Loucy (cell line): ENCODE measurements around the gene DTNB.

Experiments used
- EZH2phosphoT487 ChIP-seq: fragments of 200-600 bp; IDR thresholded peaks from 2 replicates; pipeline ENCODE4 v1.6.1; 2018; ENCODE audit warnings: antibody characterized with exemption, mild to moderate bottlenecking, moderate library complexity, borderline replicate concordance
- TF ChIP-seq, protein P1 (sequence below): fragments of 200-600 bp; sonication (generic); conservative IDR thresholded peaks from 2 replicates; pipeline ENCODE4 v1.5.1; 2014; ENCODE audit warnings: mild to moderate bottlenecking, antibody characterized with exemption, low read length

DNA sequence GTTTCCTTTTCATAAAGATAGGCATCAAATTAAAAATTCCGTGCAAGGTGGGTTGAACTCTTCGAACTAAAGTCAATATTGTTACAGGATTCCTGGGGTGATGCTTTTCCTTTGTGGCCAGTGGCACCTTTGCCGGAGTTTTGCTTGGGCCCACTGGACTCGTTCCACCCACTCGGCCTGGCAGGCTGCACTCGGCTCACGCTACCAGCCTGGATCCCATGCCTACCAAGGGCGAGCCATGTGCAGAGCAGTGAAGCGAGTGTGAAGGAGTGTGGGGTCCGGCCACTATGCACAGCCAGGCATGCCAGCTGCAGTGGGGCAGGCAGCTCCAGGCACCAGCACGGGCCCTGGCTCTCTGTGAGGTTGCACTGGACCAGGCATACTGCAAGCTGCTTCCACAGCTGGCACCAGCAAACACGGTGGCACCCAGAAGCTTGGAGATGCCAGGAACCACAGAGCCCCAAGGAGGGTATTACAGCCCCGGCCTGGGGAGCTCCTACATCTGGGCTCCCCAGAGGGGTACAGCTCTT, 83.6 kb downstream of the DTNB start:
- TF ChIP-seq, protein P1, sequence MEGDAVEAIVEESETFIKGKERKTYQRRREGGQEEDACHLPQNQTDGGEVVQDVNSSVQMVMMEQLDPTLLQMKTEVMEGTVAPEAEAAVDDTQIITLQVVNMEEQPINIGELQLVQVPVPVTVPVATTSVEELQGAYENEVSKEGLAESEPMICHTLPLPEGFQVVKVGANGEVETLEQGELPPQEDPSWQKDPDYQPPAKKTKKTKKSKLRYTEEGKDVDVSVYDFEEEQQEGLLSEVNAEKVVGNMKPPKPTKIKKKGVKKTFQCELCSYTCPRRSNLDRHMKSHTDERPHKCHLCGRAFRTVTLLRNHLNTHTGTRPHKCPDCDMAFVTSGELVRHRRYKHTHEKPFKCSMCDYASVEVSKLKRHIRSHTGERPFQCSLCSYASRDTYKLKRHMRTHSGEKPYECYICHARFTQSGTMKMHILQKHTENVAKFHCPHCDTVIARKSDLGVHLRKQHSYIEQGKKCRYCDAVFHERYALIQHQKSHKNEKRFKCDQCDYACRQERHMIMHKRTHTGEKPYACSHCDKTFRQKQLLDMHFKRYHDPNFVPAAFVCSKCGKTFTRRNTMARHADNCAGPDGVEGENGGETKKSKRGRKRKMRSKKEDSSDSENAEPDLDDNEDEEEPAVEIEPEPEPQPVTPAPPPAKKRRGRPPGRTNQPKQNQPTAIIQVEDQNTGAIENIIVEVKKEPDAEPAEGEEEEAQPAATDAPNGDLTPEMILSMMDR: no peak
- no peak for TF ChIP-seq EZH2phosphoT487
